ENCODE data around the gene GNG13. TPM values are rescaled to one million over a fixed set of nuclear protein-coding genes. Genes with fewer than 3 reads are reported as not detected.
A peak's percentile ranks its signal among the peaks of the same experiment; 100 is the strongest.

GNG13 gene
- total RNA-seq, 1 experiment from 2014 or later, result not detected

GRCh38 chr16:790086-790485, 10.4 kb downstream of the GNG13 start:
- POLR2A ChIA-PET, result no interaction called here
- H3K4me3 Mint-ChIP-seq (ENCODE audit: unreplicated experiment), result peak overlapping the region; percentile 82
- no peaks in the 10 kb centered on the region for H3K27me3 Mint-ChIP-seq (ENCODE audit: insufficient read depth, unreplicated experiment)

GRCh38 chr16:789191-789850, 11.2 kb downstream of the GNG13 start:
- no peak for DNase-seq
- Mint-ChIP-seq H3K36me3 (ENCODE audit: insufficient read depth, unreplicated experiment) (peaks cover 30% of the 10 kb centered on the region), H3K9me3 (ENCODE audit: unreplicated experiment) (no peaks in the 10 kb centered on the region), H3K4me1 (ENCODE audit: low read depth, unreplicated experiment) (no peaks in the 10 kb centered on the region), H3K4me3 (ENCODE audit: unreplicated experiment) (peak overlapping the region; percentile 82), H3K27ac (ENCODE audit: unreplicated experiment) (no peak overlapping the region), H3K27me3 (ENCODE audit: insufficient read depth, unreplicated experiment) (no peaks in the 10 kb centered on the region)
- no peaks in the 10 kb centered on the region for H3K27me3 ChIP-seq (replicated peaks; ENCODE audit: control insufficient read depth, insufficient read depth, low read length)
- ChIA-PET POLR2A (interaction anchor here (0.6 to 1.4 kb wide), 2 partner anchors 69 to 125 kb away, joined by 3 to 12 read pairs; partner anchors contain the start of gene ANTKMT), CTCF (interaction anchor here (0.8 to 0.9 kb wide), 3 partner anchors 40 to 284 kb away, joined by 3 to 6 read pairs (median 4); no protein-coding TSS in a partner anchor)
- intact Hi-C loops (cut with micrococcal nuclease; ENCODE audit: unreplicated experiment), result loop anchor here (5.0 to 10.0 kb wide), 2 partner anchors 47 to 75 kb away; partner anchors contain the start of genes CIAO3 and METRN
- H3K36me3 ChIP-seq (ENCODE audit: control insufficient read depth, insufficient read depth, low read length), result peaks cover 3% of the 10 kb centered on the region; the same call in 1 of the 2 replicates
- H3K4me1 ChIP-seq, result peaks cover 11% of the 10 kb centered on the region; the same call in 1 of the 2 replicates
- no peaks in the 10 kb centered on the region for H3K9me3 ChIP-seq
- TSS peak; percentile 75 for BruUV-seq (replicated peaks)
- H3K4me3 ChIP-seq (ENCODE audit: low read depth, low read length), result peak overlapping the region; percentile 97
- TF ChIP-seq, protein P1, sequence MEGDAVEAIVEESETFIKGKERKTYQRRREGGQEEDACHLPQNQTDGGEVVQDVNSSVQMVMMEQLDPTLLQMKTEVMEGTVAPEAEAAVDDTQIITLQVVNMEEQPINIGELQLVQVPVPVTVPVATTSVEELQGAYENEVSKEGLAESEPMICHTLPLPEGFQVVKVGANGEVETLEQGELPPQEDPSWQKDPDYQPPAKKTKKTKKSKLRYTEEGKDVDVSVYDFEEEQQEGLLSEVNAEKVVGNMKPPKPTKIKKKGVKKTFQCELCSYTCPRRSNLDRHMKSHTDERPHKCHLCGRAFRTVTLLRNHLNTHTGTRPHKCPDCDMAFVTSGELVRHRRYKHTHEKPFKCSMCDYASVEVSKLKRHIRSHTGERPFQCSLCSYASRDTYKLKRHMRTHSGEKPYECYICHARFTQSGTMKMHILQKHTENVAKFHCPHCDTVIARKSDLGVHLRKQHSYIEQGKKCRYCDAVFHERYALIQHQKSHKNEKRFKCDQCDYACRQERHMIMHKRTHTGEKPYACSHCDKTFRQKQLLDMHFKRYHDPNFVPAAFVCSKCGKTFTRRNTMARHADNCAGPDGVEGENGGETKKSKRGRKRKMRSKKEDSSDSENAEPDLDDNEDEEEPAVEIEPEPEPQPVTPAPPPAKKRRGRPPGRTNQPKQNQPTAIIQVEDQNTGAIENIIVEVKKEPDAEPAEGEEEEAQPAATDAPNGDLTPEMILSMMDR (IDR thresholded peaks at IDR 0.05; ENCODE audit: insufficient read depth in 1 of 2, low read depth in 1 of 2, low read length in 1 of 2, severe bottlenecking in 1 of 2, unreplicated experiment in 1 of 2), result no peak

More at GRCh38 chr16:790086-790485, 10.4 kb downstream of the GNG13 start:
- no peak for DNase-seq
- BruUV-seq (replicated peaks), result no TSS peak
- TF ChIP-seq, protein P1 (IDR thresholded peaks at IDR 0.05; ENCODE audit: insufficient read depth in 1 of 2, low read depth in 1 of 2, low read length in 1 of 2, severe bottlenecking in 1 of 2, unreplicated experiment in 1 of 2), result no peak
- Mint-ChIP-seq H3K27ac (ENCODE audit: unreplicated experiment) (no peak overlapping the region), H3K36me3 (ENCODE audit: insufficient read depth, unreplicated experiment) (peaks cover 30% of the 10 kb centered on the region), H3K9me3 (ENCODE audit: unreplicated experiment) (no peaks in the 10 kb centered on the region), H3K4me1 (ENCODE audit: low read depth, unreplicated experiment) (no peaks in the 10 kb centered on the region)
- intact Hi-C loops (cut with micrococcal nuclease; ENCODE audit: unreplicated experiment), result no loop called here
- Histone ChIP-seq H3K36me3 (ENCODE audit: control insufficient read depth, insufficient read depth, low read length) (peaks cover 3% of the 10 kb centered on the region; the same call in 1 of the 2 replicates), H3K27me3 (replicated peaks; ENCODE audit: control insufficient read depth, insufficient read depth, low read length) (no peaks in the 10 kb centered on the region), H3K4me1 (peaks cover 11% of the 10 kb centered on the region; the same call in 1 of the 2 replicates), H3K9me3 (no peaks in the 10 kb centered on the region), H3K4me3 (ENCODE audit: low read depth, low read length) (no peak overlapping the region)
- CTCF ChIA-PET, result no interaction called here

- H3K4me1 ChIP-seq, result peaks cover 11% of the 10 kb centered on the region; the same call in 1 of the 2 replicates
- TF ChIP-seq, protein P1 (IDR thresholded peaks at IDR 0.05; ENCODE audit: insufficient read depth in 1 of 2, low read depth in 1 of 2, low read length in 1 of 2, severe bottlenecking in 1 of 2, unreplicated experiment in 1 of 2), result no peak
- H3K36me3 ChIP-seq (ENCODE audit: control insufficient read depth, insufficient read depth, low read length), result peaks cover 3% of the 10 kb centered on the region; the same call in 1 of the 2 replicates
- POLR2A ChIA-PET, result interaction anchor here (0.5 to 1.4 kb wide), 8 partner anchors 13 to 591 kb away, joined by 3 to 12 read pairs (median 3); partner anchors contain the start of genes ANTKMT and CIAO3
- Mint-ChIP-seq H3K27me3 (ENCODE audit: insufficient read depth, unreplicated experiment) (no peaks in the 10 kb centered on the region), H3K4me3 (ENCODE audit: unreplicated experiment) (peak within 1 kb of the TSS; percentile 82), H3K36me3 (ENCODE audit: insufficient read depth, unreplicated experiment) (peaks cover 31% of the 10 kb centered on the region), H3K4me1 (ENCODE audit: low read depth, unreplicated experiment) (no peaks in the 10 kb centered on the region), H3K9me3 (ENCODE audit: unreplicated experiment) (no peaks in the 10 kb centered on the region), H3K27ac (ENCODE audit: unreplicated experiment) (no peak within 1 kb of the TSS)
- peak; percentile 88 to 94 for DNase-seq
- peak within 1 kb of the TSS; percentile 97 for H3K4me3 ChIP-seq (ENCODE audit: low read depth, low read length)
- BruUV-seq (replicated peaks), result no TSS peak
- intact Hi-C loops (cut with micrococcal nuclease; ENCODE audit: unreplicated experiment), result loop anchor here (5.0 to 10.0 kb wide), 2 partner anchors 46 to 74 kb away; partner anchors contain the start of genes CIAO3 and METRN
- CTCF ChIA-PET, result interaction anchor here (0.8 to 1.2 kb wide), 6 partner anchors 18 to 285 kb away, joined by 3 to 6 read pairs (median 4); no protein-coding TSS in a partner anchor
- no peaks in the 10 kb centered on the region for H3K9me3 ChIP-seq
- H3K27me3 ChIP-seq (replicated peaks; ENCODE audit: control insufficient read depth, insufficient read depth, low read length), result no peaks in the 10 kb centered on the region
Observed at GRCh38 chr16:788399-789126, 12.0 kb downstream of the GNG13 start, which contains the start of gene CHTF18. Gene CHTF18, plus strand, starts transcription at chr16:788620. Its CDS starts 65 bp downstream, at chr16:788685.

Measured in Caco-2 (cell line).